ENCODE measurements around the gene SLC38A11.

DNA sequence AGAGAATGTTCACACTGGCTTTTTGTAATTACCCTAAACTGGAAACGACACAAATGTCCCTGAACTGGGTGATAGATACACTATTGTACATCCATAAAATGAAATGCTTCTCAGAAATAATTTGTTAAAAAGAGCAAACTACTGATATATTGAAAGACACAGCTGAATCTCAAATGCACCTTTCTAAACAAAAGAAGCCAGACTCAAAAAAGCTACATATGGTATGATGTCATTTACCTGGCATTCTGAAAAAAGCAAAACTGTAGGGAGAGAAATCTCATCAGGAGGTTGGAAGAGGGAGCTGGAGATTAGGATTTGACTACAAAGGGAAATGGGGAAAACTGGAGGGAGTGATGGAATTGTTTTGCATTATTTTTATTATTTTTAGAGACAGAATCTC, 12.0 kb downstream of the SLC38A11 start:
- TF ChIP-seq CTCF (IDR thresholded peaks at IDR 0.05) (no peak), POLR2A (IDR thresholded peaks at IDR 0.05) (no peak)

All from testis (tissue), 2 donors.